Measurements from ENCODE around the gene TK1. TPM values are rescaled to one million over a fixed set of nuclear protein-coding genes. Genes with fewer than 3 reads are reported as not detected.
A peak's percentile ranks its signal among the peaks of the same experiment; 100 is the strongest.

TK1 gene
- total and polyA plus RNA-seq, 9 donors, result 0.35 to 4.9 (median 1.4) TPM

DNA sequence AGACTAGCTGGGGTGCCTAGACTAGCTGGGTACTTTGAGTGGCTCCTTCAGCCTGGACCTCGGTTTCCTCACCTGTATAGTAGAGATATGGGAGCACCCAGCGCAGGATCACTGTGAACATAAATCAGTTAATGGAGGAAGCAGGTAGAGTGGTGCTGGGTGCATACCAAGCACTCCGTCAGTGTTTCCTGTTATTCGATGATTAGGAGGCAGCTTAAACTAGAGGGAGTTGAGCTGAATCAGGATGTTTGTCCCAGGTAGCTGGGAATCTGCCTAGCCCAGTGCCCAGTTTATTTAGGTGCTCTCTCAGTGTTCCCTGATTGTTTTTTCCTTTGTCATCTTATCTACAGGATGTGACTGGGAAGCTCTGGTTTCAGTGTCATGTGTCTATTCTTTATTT is 36.2 kb upstream of the TK1 start:
- H3K27ac ChIP-seq, result no peak overlapping the region
- H3K36me3 ChIP-seq, result no peaks in the 10 kb centered on the region
- H3K4me3 ChIP-seq, result no peak overlapping the region
- TF ChIP-seq EP300 (IDR thresholded peaks at IDR 0.05) (no peak), POLR2A (IDR thresholded peaks at IDR 0.05) (no peak)
- TF ChIP-seq, protein P1, sequence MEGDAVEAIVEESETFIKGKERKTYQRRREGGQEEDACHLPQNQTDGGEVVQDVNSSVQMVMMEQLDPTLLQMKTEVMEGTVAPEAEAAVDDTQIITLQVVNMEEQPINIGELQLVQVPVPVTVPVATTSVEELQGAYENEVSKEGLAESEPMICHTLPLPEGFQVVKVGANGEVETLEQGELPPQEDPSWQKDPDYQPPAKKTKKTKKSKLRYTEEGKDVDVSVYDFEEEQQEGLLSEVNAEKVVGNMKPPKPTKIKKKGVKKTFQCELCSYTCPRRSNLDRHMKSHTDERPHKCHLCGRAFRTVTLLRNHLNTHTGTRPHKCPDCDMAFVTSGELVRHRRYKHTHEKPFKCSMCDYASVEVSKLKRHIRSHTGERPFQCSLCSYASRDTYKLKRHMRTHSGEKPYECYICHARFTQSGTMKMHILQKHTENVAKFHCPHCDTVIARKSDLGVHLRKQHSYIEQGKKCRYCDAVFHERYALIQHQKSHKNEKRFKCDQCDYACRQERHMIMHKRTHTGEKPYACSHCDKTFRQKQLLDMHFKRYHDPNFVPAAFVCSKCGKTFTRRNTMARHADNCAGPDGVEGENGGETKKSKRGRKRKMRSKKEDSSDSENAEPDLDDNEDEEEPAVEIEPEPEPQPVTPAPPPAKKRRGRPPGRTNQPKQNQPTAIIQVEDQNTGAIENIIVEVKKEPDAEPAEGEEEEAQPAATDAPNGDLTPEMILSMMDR (IDR thresholded peaks at IDR 0.05), result no peak
- WGBS, 3 donors, result 86 to 90% (median 87%) methylated on average over 4 of the region's 4 CpGs
- DNase-seq, result no peak
- intact Hi-C loops (cut with DNase I), result no loop called here
- no peaks in the 10 kb centered on the region for H3K9me3 ChIP-seq
- no peaks in the 10 kb centered on the region for H3K27me3 ChIP-seq
- H3K4me1 ChIP-seq (ENCODE audit: insufficient read depth), result no peaks in the 10 kb centered on the region

DNA sequence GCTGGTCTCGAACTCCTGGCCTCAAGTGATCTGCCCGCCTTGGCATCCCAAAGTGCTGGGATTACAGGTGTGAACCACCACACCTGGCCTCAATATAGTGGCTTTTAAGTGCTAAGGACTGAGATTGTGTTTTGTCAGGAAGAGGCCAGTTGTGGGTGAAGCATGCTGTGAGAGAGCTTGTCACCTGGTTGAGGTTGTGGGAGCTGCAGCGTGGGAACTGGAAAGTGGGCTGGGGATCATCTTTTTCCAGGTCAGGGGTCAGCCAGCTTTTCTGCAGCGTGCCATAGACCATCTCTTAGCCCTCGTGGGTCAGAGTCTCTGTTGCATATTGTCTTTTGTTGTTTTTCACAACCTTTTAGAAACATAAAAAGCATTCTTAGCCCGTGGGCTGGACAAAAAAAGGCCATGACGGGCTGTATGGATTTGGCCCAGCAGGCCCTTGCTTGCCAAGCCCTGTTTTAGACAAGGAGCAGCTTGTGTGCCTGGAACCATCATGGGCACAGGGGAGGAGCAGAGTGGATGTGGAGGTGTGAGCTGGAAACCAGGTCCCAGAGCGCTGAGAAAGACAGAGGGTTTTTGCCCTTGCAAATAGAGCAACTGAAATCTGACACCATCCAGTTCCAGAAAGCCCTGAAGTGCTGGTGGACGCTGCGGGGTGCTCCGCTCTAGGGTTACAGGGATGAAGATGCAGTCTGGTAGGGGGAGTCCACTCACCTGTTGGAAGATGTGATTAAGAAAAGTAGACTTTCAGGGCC is 32.7 kb upstream of the TK1 start:
- H3K4me1 ChIP-seq (ENCODE audit: insufficient read depth), result no peaks in the 10 kb centered on the region
- H3K36me3 ChIP-seq, result no peaks in the 10 kb centered on the region
- H3K4me3 ChIP-seq, result no peak overlapping the region
- H3K27me3 ChIP-seq, result no peaks in the 10 kb centered on the region
- WGBS, 3 donors, result 80 to 88% (median 87%) methylated on average over 11 of the region's 11 CpGs
- intact Hi-C loops (cut with DNase I), result no loop called here
- TF ChIP-seq EP300 (IDR thresholded peaks at IDR 0.05) (no peak), POLR2A (IDR thresholded peaks at IDR 0.05) (no peak)
- TF ChIP-seq, protein P1 (IDR thresholded peaks at IDR 0.05), result no peak
- no peak overlapping the region for H3K27ac ChIP-seq
- no peak for DNase-seq
- no peaks in the 10 kb centered on the region for H3K9me3 ChIP-seq

DNA sequence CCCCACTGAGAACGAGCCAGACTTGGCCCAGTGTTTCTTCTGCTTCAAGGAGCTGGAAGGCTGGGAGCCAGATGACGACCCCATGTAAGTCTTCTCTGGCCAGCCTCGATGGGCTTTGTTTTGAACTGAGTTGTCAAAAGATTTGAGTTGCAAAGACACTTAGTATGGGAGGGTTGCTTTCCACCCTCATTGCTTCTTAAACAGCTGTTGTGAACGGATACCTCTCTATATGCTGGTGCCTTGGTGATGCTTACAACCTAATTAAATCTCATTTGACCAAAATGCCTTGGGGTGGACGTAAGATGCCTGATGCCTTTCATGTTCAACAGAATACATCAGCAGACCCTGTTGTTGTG is 27.8 kb upstream of the TK1 start:
- Histone ChIP-seq H3K4me1 (ENCODE audit: insufficient read depth) (peaks cover 1% of the 10 kb centered on the region), H3K27ac (no peak overlapping the region), H3K36me3 (no peaks in the 10 kb centered on the region), H3K4me3 (no peak overlapping the region), H3K27me3 (no peaks in the 10 kb centered on the region), H3K9me3 (no peaks in the 10 kb centered on the region)
- 6 to 13% (median 10%) methylated on average over 5 of the region's 5 CpGs for WGBS, 3 donors
- intact Hi-C loops (cut with DNase I), result no loop called here
- TF ChIP-seq EP300 (IDR thresholded peaks at IDR 0.05) (no peak), POLR2A (IDR thresholded peaks at IDR 0.05) (no peak)
- TF ChIP-seq, protein P1 (IDR thresholded peaks at IDR 0.05), result no peak
- DNase-seq, result no peak

DNA sequence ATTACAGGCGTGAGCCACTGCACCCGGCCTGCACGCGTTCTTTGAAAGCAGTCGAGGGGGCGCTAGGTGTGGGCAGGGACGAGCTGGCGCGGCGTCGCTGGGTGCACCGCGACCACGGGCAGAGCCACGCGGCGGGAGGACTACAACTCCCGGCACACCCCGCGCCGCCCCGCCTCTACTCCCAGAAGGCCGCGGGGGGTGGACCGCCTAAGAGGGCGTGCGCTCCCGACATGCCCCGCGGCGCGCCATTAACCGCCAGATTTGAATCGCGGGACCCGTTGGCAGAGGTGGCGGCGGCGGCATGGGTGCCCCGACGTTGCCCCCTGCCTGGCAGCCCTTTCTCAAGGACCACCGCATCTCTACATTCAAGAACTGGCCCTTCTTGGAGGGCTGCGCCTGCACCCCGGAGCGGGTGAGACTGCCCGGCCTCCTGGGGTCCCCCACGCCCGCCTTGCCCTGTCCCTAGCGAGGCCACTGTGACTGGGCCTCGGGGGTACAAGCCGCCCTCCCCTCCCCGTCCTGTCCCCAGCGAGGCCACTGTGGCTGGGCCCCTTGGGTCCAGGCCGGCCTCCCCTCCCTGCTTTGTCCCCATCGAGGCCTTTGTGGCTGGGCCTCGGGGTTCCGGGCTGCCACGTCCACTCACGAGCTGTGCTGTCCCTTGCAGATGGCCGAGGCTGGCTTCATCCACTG is 27.3 kb upstream of the TK1 start, which contains the start of gene BIRC5:
TSS of gene BIRC5 (plus strand) at position 238 of the 690 bp plus-strand sequence. CDS start at position 302, 64 bp downstream.
- H3K4me3 ChIP-seq, result peak within 1 kb of the TSS; percentile 28
- peaks cover 1% of the 10 kb centered on the region for H3K4me1 ChIP-seq (ENCODE audit: insufficient read depth)
- TF ChIP-seq EP300 (IDR thresholded peaks at IDR 0.05) (no peak), POLR2A (IDR thresholded peaks at IDR 0.05) (no peak)
- TF ChIP-seq, protein P1 (IDR thresholded peaks at IDR 0.05), result no peak
- H3K36me3 ChIP-seq, result no peaks in the 10 kb centered on the region
- intact Hi-C loops (cut with DNase I), result no loop called here
- H3K27ac ChIP-seq, result no peak within 1 kb of the TSS
- WGBS, 3 donors, result 0 to 1% (median 0%) methylated on average over 32 to 60 of the region's 60 CpGs
- H3K27me3 ChIP-seq, result no peaks in the 10 kb centered on the region
- peak; percentile 84 to 93 (median 90) for DNase-seq
- no peaks in the 10 kb centered on the region for H3K9me3 ChIP-seq

Measured in ovary (tissue), 9 donors.